H9 (cell line): Measurements from ENCODE around the gene ARHGDIA. TPM values are rescaled to one million over a fixed set of nuclear protein-coding genes. Genes with fewer than 3 reads are reported as not detected.

ENCODE experiments used
- DNase-seq: peaks from one replicate; pipeline ENCODE4 v3.0.0-alpha.2; 2017
- H2AFZ ChIP-seq: one replicate; pipeline ENCODE4 v1.6.1; 2013; ENCODE audit warnings: mild to moderate bottlenecking, low read length, control low read depth, moderate library complexity
- H2AK5ac ChIP-seq: 2 replicates; pipeline ENCODE4 v1.6.1; 2013; ENCODE audit warnings: low read length, control low read depth, mixed read lengths; ENCODE audit not compliant: insufficient read length
- H2BK120ac ChIP-seq: one replicate; pipeline ENCODE4 v1.6.1; 2013; ENCODE audit warnings: low read depth, mild to moderate bottlenecking, low read length, control low read depth, inconsistent platforms; ENCODE audit not compliant: poor library complexity, severe bottlenecking
- H2BK12ac ChIP-seq: 2 replicates; pipeline ENCODE4 v1.6.1; 2013; ENCODE audit warnings: low read length, control low read depth, mixed read lengths, low read depth; ENCODE audit not compliant: insufficient read length
- H2BK15ac ChIP-seq: 2 replicates; pipeline ENCODE4 v1.6.1; 2013; ENCODE audit warnings: low read depth, low read length, control low read depth
- H2BK20ac ChIP-seq: one replicate; pipeline ENCODE4 v1.6.1; 2013; ENCODE audit warnings: low read depth, mild to moderate bottlenecking, low read length, control low read depth, inconsistent platforms; ENCODE audit not compliant: poor library complexity, severe bottlenecking
- H2BK5ac ChIP-seq: 2 replicates; pipeline ENCODE4 v1.6.1; 2013; ENCODE audit warnings: low read length, control low read depth, mixed read lengths; ENCODE audit not compliant: insufficient read length
- H3K14ac ChIP-seq: 2 replicates; pipeline ENCODE4 v1.6.1; 2013; ENCODE audit warnings: low read length, control low read depth; ENCODE audit not compliant: insufficient read depth
- H3K18ac ChIP-seq: 2 replicates; pipeline ENCODE4 v1.6.1; 2013; ENCODE audit warnings: low read depth, mild to moderate bottlenecking, mixed read lengths, low read length, control low read depth; ENCODE audit not compliant: insufficient read length
- H3K23ac ChIP-seq: 2 replicates; pipeline ENCODE4 v1.6.1; 2013; ENCODE audit warnings: low read length, control low read depth, mixed read lengths, low read depth; ENCODE audit not compliant: insufficient read length
- H3K23me2 ChIP-seq: 2 replicates; pipeline ENCODE4 v1.6.1; 2013; ENCODE audit warnings: low read depth, mild to moderate bottlenecking, mixed read lengths, low read length, control low read depth; ENCODE audit not compliant: insufficient read length, poor library complexity, severe bottlenecking
- H3K27ac ChIP-seq: 2 replicates; pipeline ENCODE4 v1.5.1; 2013; ENCODE audit warnings: low read length, control low read depth, mixed read lengths, low read depth; ENCODE audit not compliant: insufficient read length
- H3K27me3 ChIP-seq: 2 replicates; pipeline ENCODE4 v1.6.1; 2013; ENCODE audit warnings: low read length, control low read depth, inconsistent platforms; ENCODE audit not compliant: insufficient read depth
- H3K4ac ChIP-seq: 2 replicates; pipeline ENCODE4 v1.6.1; 2013; ENCODE audit warnings: low read depth, mild to moderate bottlenecking, control low read depth, inconsistent platforms, low read length, moderate library complexity
- H3K4me1 ChIP-seq: 2 replicates; pipeline ENCODE4 v1.6.1; 2013; ENCODE audit warnings: low read length, control low read depth, inconsistent platforms; ENCODE audit not compliant: insufficient read depth
- H3K4me2 ChIP-seq: 2 replicates; pipeline ENCODE4 v1.6.1; 2013; ENCODE audit warnings: low read length, control low read depth, mixed read lengths; ENCODE audit not compliant: insufficient read length, insufficient read depth
- H3K56ac ChIP-seq: 2 replicates; pipeline ENCODE4 v1.6.1; 2013; ENCODE audit warnings: low read depth, mild to moderate bottlenecking, mixed read lengths, low read length, control low read depth; ENCODE audit not compliant: insufficient read length
- H3K79me1 ChIP-seq: 2 replicates; pipeline ENCODE4 v1.6.1; 2013; ENCODE audit warnings: low read depth, mild to moderate bottlenecking, moderate library complexity, low read length, control low read depth, inconsistent platforms; ENCODE audit not compliant: insufficient read depth, poor library complexity, severe bottlenecking
- H3K79me2 ChIP-seq: 2 replicates; pipeline ENCODE4 v1.6.1; 2013; ENCODE audit warnings: low read length, control low read depth, inconsistent platforms; ENCODE audit not compliant: insufficient read depth
- H3K9ac ChIP-seq: 2 replicates; pipeline ENCODE4 v1.6.1; 2013; ENCODE audit warnings: low read length, control low read depth, mixed read lengths; ENCODE audit not compliant: insufficient read length; ENCODE audit errors: extremely low read depth
- H3K9me3 ChIP-seq: one replicate; pipeline ENCODE4 v1.6.1; 2013; ENCODE audit warnings: low read depth, low read length, inconsistent platforms; ENCODE audit not compliant: control insufficient read depth
- H3T11ph ChIP-seq: one replicate; pipeline ENCODE4 v1.6.1; 2013; ENCODE audit warnings: mild to moderate bottlenecking, low read length, control low read depth, inconsistent platforms
- H4K20me1 ChIP-seq: one replicate; pipeline ENCODE4 v1.6.1; 2013; ENCODE audit not compliant: control insufficient read depth, insufficient read length, insufficient read depth
- H4K5ac ChIP-seq: 2 replicates; pipeline ENCODE4 v1.6.1; 2013; ENCODE audit warnings: low read depth, mild to moderate bottlenecking, mixed read lengths, low read length, control low read depth; ENCODE audit not compliant: insufficient read length
- H4K8ac ChIP-seq: replicated peaks from 2 replicates; pipeline ENCODE4 v1.6.1; 2013; ENCODE audit warnings: low read length, control low read depth, mixed read lengths, low read depth; ENCODE audit not compliant: insufficient read length
- H4K91ac ChIP-seq: 2 replicates; pipeline ENCODE4 v1.6.1; 2013; ENCODE audit warnings: low read depth, mild to moderate bottlenecking, moderate library complexity, mixed read lengths, low read length, control low read depth; ENCODE audit not compliant: insufficient read length
- H3K27ac Mint-ChIP-seq, 3 experiments: 2 replicates in 2 of 3; 3 replicates in 1 of 3; pipeline ENCODE4 v1.8.0; 2020 to 2021; ENCODE audit warnings: mixed read lengths in 3 of 3, mild to moderate bottlenecking in 1 of 3, moderate library complexity in 1 of 3
- H3K27me3 Mint-ChIP-seq: 2 replicates; pipeline ENCODE4 v1.8.0; 2021; ENCODE audit warnings: low read depth, mild to moderate bottlenecking, moderate library complexity, mixed read lengths
- H3K36me3 Mint-ChIP-seq, 3 experiments: 2 replicates in 2 of 3; 3 replicates in 1 of 3; pipeline ENCODE4 v1.8.0; 2020 to 2021; ENCODE audit warnings: low read depth in 3 of 3, mixed read lengths in 3 of 3; ENCODE audit not compliant: insufficient read depth in 1 of 3
- H3K4me1 Mint-ChIP-seq, 2 experiments: 2 replicates each; pipeline ENCODE4 v1.8.0; 2020; ENCODE audit warnings: mixed read lengths in 2 of 2
- H3K4me3 Mint-ChIP-seq, 2 experiments: 2 replicates in 1 of 2; 3 replicates in 1 of 2; pipeline ENCODE4 v1.8.0; 2020 to 2021; ENCODE audit warnings: mild to moderate bottlenecking in 2 of 2, mixed read lengths in 2 of 2, moderate library complexity in 1 of 2
- H3K9me3 Mint-ChIP-seq, 2 experiments: 2 replicates in 1 of 2; 3 replicates in 1 of 2; pipeline ENCODE4 v1.8.0; 2020; ENCODE audit warnings: mild to moderate bottlenecking in 2 of 2, mixed read lengths in 2 of 2, moderate library complexity in 1 of 2
- CTCF ChIP-seq: fragments of 200-600 bp; sonication (generic); conservative IDR thresholded peaks from 3 replicates; pipeline ENCODE4 v1.8.0; 2021; ENCODE audit warnings: antibody characterized with exemption, mild to moderate bottlenecking
- WGBS: extraction: QIAGEN DNeasy Blood & Tissue Kit; methylation state at CpG from one replicate; pipeline ENCODE4 v1.1.7; 2013; ENCODE audit warnings: missing lambda C conversion rate, low lambda C conversion rate, mixed read lengths; ENCODE audit not compliant: insufficient read length; ENCODE audit errors: extremely low coverage; 5-methylcytosine and 5-hydroxymethylcytosine counted together
- total RNA-seq: library from RNA; stranded (reverse); gene quantifications from 2 replicates; pipeline ENCODE4 v1.2.1, GENCODE V29; 2021

Gene ARHGDIA
- total RNA-seq, 1 experiment from 2014 or later: 247 TPM

DNA sequence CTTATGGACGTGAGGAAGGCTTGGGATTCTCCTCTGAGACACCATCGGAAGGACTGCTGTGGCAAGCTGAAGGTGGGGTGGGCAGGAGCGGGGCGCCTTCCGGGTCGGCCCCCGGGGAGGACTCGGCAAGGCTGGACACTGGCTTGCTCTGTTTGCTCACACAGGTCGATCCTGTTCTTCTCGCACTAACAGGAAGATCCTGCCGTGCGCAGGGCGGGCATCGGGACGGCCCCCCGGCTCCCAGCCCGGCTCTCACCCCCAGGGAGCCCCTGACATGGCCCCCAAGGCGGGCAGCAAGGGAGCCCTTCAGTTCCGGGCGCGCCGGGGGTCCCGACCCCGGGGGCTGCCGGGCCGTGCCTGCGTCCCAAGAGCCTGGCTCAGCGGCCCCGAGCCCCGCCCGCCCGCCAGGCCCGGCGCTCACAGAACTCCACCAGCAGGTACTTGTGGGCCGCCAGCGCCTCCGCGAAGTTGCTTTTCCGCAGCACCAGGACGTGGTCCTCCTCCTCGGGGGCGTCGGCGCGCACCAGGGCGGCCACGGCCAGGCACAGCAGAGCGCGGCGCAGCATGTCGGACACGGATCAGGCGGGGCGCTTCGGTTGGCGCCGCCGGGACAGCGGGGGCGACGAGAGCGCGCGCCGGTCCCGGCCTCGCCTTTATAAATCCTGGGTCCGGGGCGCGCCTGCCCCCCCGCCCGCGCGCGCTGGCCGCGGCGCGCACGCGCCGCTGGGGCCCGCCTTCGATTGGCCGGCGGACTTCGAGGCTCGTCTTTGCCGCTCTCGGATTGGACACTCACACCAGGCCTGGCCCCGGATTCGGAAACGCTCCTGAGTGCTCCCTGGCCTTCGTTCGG is 11.0 kb downstream of the ARHGDIA start, which contains the start of gene P4HB:
Gene P4HB, minus strand, starts transcription at position 630 of the 850 bp plus-strand sequence. Its CDS starts 64 bp downstream, at position 566.
- H3K27ac Mint-ChIP-seq: peak within 1 kb of the TSS; percentile 96 to 98 (median 97)
- Histone ChIP-seq H2BK5ac (peak within 1 kb of the TSS; percentile 33), H3K27ac (no peak within 1 kb of the TSS), H4K5ac (no peak within 1 kb of the TSS), H3K79me2 (peaks cover 20% of the 10 kb centered on the region; the same call in 1 of the 2 replicates), H3K23me2 (peaks cover 10% of the 10 kb centered on the region), H2BK20ac (no peak within 1 kb of the TSS), H3K79me1 (peaks cover 14% of the 10 kb centered on the region), H3K18ac (peak within 1 kb of the TSS; percentile 84), H3K27me3 (no peaks in the 10 kb centered on the region), H3K14ac (peak within 1 kb of the TSS; percentile 94), H2AK5ac (no peak within 1 kb of the TSS), H3K9ac (peak within 1 kb of the TSS; percentile 92), H3K4ac (no peak within 1 kb of the TSS), H3K23ac (no peak within 1 kb of the TSS), H4K8ac (no peak within 1 kb of the TSS), H3T11ph (no peak within 1 kb of the TSS), H4K91ac (no peak within 1 kb of the TSS), H2BK120ac (no peak within 1 kb of the TSS), H3K4me1 (peaks cover 3% of the 10 kb centered on the region; the same call in 1 of the 2 replicates), H3K56ac (no peak within 1 kb of the TSS), H2AFZ (no peak within 1 kb of the TSS), H3K9me3 (no peaks in the 10 kb centered on the region), H3K4me2 (peak within 1 kb of the TSS; percentile 90), H2BK15ac (no peak within 1 kb of the TSS), H4K20me1 (peaks cover 2% of the 10 kb centered on the region), H2BK12ac (no peak within 1 kb of the TSS)
- peaks cover 9 to 20% of the 10 kb centered on the region in 2 experiments for H3K4me1 Mint-ChIP-seq
- H3K9me3 Mint-ChIP-seq: peaks cover 0 to 3% of the 10 kb centered on the region in 2 experiments; a peak in 1 of 5 replicates
- DNase-seq: no peak
- peaks cover 20 to 56% (median 53%) of the 10 kb centered on the region in 3 experiments; a peak in 6 of 7 replicates for H3K36me3 Mint-ChIP-seq
- peaks cover 2% of the 10 kb centered on the region for H3K27me3 Mint-ChIP-seq
- peak within 1 kb of the TSS; percentile 82 to 94 for H3K4me3 Mint-ChIP-seq
- TF ChIP-seq CTCF: no peak
- no CpG with 5 or more reads among the region's 95 CpGs for WGBS
